ENCODE measurements around the gene TSPYL2.

The TSPYL2 gene

GRCh38 chrX:53094582-53094905 lies 12.4 kb downstream of the TSPYL2 start:
- H3K9me3 ChIP-seq (ENCODE audit: control insufficient read depth, low read depth, low read length): peaks cover 7% of the 10 kb centered on the region
- no peaks in the 10 kb centered on the region for H3K27me3 ChIP-seq (ENCODE audit: control insufficient read depth, insufficient read depth, low read length)
- H3K9ac ChIP-seq (ENCODE audit: low read length): peak overlapping the region; percentile 29
- H3K4me3 ChIP-seq (ENCODE audit: low read length): peak overlapping the region; percentile 76
- no peak overlapping the region for H3K27ac ChIP-seq (ENCODE audit: low read length)
- H3K36me3 ChIP-seq (ENCODE audit: control insufficient read depth, low read depth, low read length): no peaks in the 10 kb centered on the region
- no peaks in the 10 kb centered on the region for H3K4me1 ChIP-seq (ENCODE audit: control insufficient read depth, low read depth, low read length)

GRCh38 chrX:53095796-53096195 lies 13.6 kb downstream of the TSPYL2 start:
- Histone ChIP-seq H3K9ac (ENCODE audit: low read length) (no peak overlapping the region), H3K27ac (ENCODE audit: low read length) (no peak overlapping the region), H3K4me1 (ENCODE audit: control insufficient read depth, low read depth, low read length) (no peaks in the 10 kb centered on the region), H3K9me3 (ENCODE audit: control insufficient read depth, low read depth, low read length) (peaks cover 4% of the 10 kb centered on the region), H3K4me3 (ENCODE audit: low read length) (no peak overlapping the region), H3K27me3 (ENCODE audit: control insufficient read depth, insufficient read depth, low read length) (no peaks in the 10 kb centered on the region), H3K36me3 (ENCODE audit: control insufficient read depth, low read depth, low read length) (no peaks in the 10 kb centered on the region)

GRCh38 chrX:53114864-53115549 lies 32.8 kb downstream of the TSPYL2 start:
- no peaks in the 10 kb centered on the region for H3K4me1 ChIP-seq (ENCODE audit: control insufficient read depth, low read depth, low read length)
- H3K9ac ChIP-seq (ENCODE audit: low read length): no peak overlapping the region
- no peaks in the 10 kb centered on the region for H3K36me3 ChIP-seq (ENCODE audit: control insufficient read depth, low read depth, low read length)
- peaks cover 11% of the 10 kb centered on the region for H3K9me3 ChIP-seq (ENCODE audit: control insufficient read depth, low read depth, low read length)
- no peak overlapping the region for H3K27ac ChIP-seq (ENCODE audit: low read length)
- no peak overlapping the region for H3K4me3 ChIP-seq (ENCODE audit: low read length)
- H3K27me3 ChIP-seq (ENCODE audit: control insufficient read depth, insufficient read depth, low read length): no peaks in the 10 kb centered on the region

- Histone ChIP-seq H3K27ac (ENCODE audit: low read length) (no peak overlapping the region), H3K4me3 (ENCODE audit: low read length) (no peak overlapping the region), H3K36me3 (ENCODE audit: control insufficient read depth, low read depth, low read length) (no peaks in the 10 kb centered on the region), H3K27me3 (ENCODE audit: control insufficient read depth, insufficient read depth, low read length) (no peaks in the 10 kb centered on the region), H3K9ac (ENCODE audit: low read length) (no peak overlapping the region), H3K9me3 (ENCODE audit: control insufficient read depth, low read depth, low read length) (peaks cover 7% of the 10 kb centered on the region), H3K4me1 (ENCODE audit: control insufficient read depth, low read depth, low read length) (no peaks in the 10 kb centered on the region)
Observed at GRCh38 chrX:53115550-53115874, 33.3 kb downstream of the TSPYL2 start.

GRCh38 chrX:53116101-53116500 lies 33.9 kb downstream of the TSPYL2 start:
- no peak overlapping the region for H3K4me3 ChIP-seq (ENCODE audit: low read length)
- H3K9ac ChIP-seq (ENCODE audit: low read length): no peak overlapping the region
- no peaks in the 10 kb centered on the region for H3K36me3 ChIP-seq (ENCODE audit: control insufficient read depth, low read depth, low read length)
- peaks cover 7% of the 10 kb centered on the region for H3K9me3 ChIP-seq (ENCODE audit: control insufficient read depth, low read depth, low read length)
- H3K27ac ChIP-seq (ENCODE audit: low read length): no peak overlapping the region
- no peaks in the 10 kb centered on the region for H3K27me3 ChIP-seq (ENCODE audit: control insufficient read depth, insufficient read depth, low read length)
- H3K4me1 ChIP-seq (ENCODE audit: control insufficient read depth, low read depth, low read length): no peaks in the 10 kb centered on the region

- no peak overlapping the region for H3K27ac ChIP-seq (ENCODE audit: low read length)
Observed at GRCh38 chrX:53122013-53122412, 39.8 kb downstream of the TSPYL2 start.

GRCh38 chrX:53125506-53125905 lies 43.3 kb downstream of the TSPYL2 start:
- Histone ChIP-seq H3K36me3 (ENCODE audit: control insufficient read depth, low read depth, low read length) (no peaks in the 10 kb centered on the region), H3K27me3 (ENCODE audit: control insufficient read depth, insufficient read depth, low read length) (no peaks in the 10 kb centered on the region), H3K9me3 (ENCODE audit: control insufficient read depth, low read depth, low read length) (peaks cover 3% of the 10 kb centered on the region), H3K4me3 (ENCODE audit: low read length) (no peak overlapping the region), H3K4me1 (ENCODE audit: control insufficient read depth, low read depth, low read length) (no peaks in the 10 kb centered on the region), H3K9ac (ENCODE audit: low read length) (no peak overlapping the region), H3K27ac (ENCODE audit: low read length) (no peak overlapping the region)

More at GRCh38 chrX:53122013-53122412, 39.8 kb downstream of the TSPYL2 start:
- Histone ChIP-seq H3K4me1 (ENCODE audit: control insufficient read depth, low read depth, low read length) (no peaks in the 10 kb centered on the region), H3K36me3 (ENCODE audit: control insufficient read depth, low read depth, low read length) (no peaks in the 10 kb centered on the region), H3K9ac (ENCODE audit: low read length) (no peak overlapping the region), H3K9me3 (ENCODE audit: control insufficient read depth, low read depth, low read length) (peaks cover 10% of the 10 kb centered on the region), H3K27me3 (ENCODE audit: control insufficient read depth, insufficient read depth, low read length) (no peaks in the 10 kb centered on the region), H3K4me3 (ENCODE audit: low read length) (no peak overlapping the region)

GRCh38 chrX:53126377-53126776 lies 44.2 kb downstream of the TSPYL2 start:
- H3K4me1 ChIP-seq (ENCODE audit: control insufficient read depth, low read depth, low read length): no peaks in the 10 kb centered on the region
- H3K9ac ChIP-seq (ENCODE audit: low read length): no peak overlapping the region
- no peaks in the 10 kb centered on the region for H3K36me3 ChIP-seq (ENCODE audit: control insufficient read depth, low read depth, low read length)
- no peak overlapping the region for H3K4me3 ChIP-seq (ENCODE audit: low read length)
- H3K9me3 ChIP-seq (ENCODE audit: control insufficient read depth, low read depth, low read length): peaks cover 3% of the 10 kb centered on the region
- no peaks in the 10 kb centered on the region for H3K27me3 ChIP-seq (ENCODE audit: control insufficient read depth, insufficient read depth, low read length)
- H3K27ac ChIP-seq (ENCODE audit: low read length): no peak overlapping the region

GRCh38 chrX:53128097-53128749 lies 46.1 kb downstream of the TSPYL2 start:
- Histone ChIP-seq H3K27ac (ENCODE audit: low read length) (no peak overlapping the region), H3K4me1 (ENCODE audit: control insufficient read depth, low read depth, low read length) (no peaks in the 10 kb centered on the region), H3K4me3 (ENCODE audit: low read length) (no peak overlapping the region)

GRCh38 chrX:53133400-53133799 lies 51.2 kb downstream of the TSPYL2 start:
- H3K4me1 ChIP-seq (ENCODE audit: control insufficient read depth, low read depth, low read length): no peaks in the 10 kb centered on the region
- H3K27me3 ChIP-seq (ENCODE audit: control insufficient read depth, insufficient read depth, low read length): no peaks in the 10 kb centered on the region
- no peaks in the 10 kb centered on the region for H3K36me3 ChIP-seq (ENCODE audit: control insufficient read depth, low read depth, low read length)
- no peak overlapping the region for H3K4me3 ChIP-seq (ENCODE audit: low read length)
- no peak overlapping the region for H3K9ac ChIP-seq (ENCODE audit: low read length)
- H3K9me3 ChIP-seq (ENCODE audit: control insufficient read depth, low read depth, low read length): peaks cover 8% of the 10 kb centered on the region
- H3K27ac ChIP-seq (ENCODE audit: low read length): no peak overlapping the region

More at GRCh38 chrX:53128097-53128749, 46.1 kb downstream of the TSPYL2 start:
- Histone ChIP-seq H3K9me3 (ENCODE audit: control insufficient read depth, low read depth, low read length) (peaks cover 3% of the 10 kb centered on the region), H3K36me3 (ENCODE audit: control insufficient read depth, low read depth, low read length) (no peaks in the 10 kb centered on the region), H3K9ac (ENCODE audit: low read length) (no peak overlapping the region), H3K27me3 (ENCODE audit: control insufficient read depth, insufficient read depth, low read length) (no peaks in the 10 kb centered on the region)

- Histone ChIP-seq H3K36me3 (ENCODE audit: control insufficient read depth, low read depth, low read length) (no peaks in the 10 kb centered on the region), H3K4me3 (ENCODE audit: low read length) (no peak overlapping the region), H3K27ac (ENCODE audit: low read length) (no peak overlapping the region), H3K9me3 (ENCODE audit: control insufficient read depth, low read depth, low read length) (peaks cover 8% of the 10 kb centered on the region), H3K4me1 (ENCODE audit: control insufficient read depth, low read depth, low read length) (no peaks in the 10 kb centered on the region), H3K27me3 (ENCODE audit: control insufficient read depth, insufficient read depth, low read length) (no peaks in the 10 kb centered on the region), H3K9ac (ENCODE audit: low read length) (no peak overlapping the region)
Observed at GRCh38 chrX:53135581-53135980, 53.4 kb downstream of the TSPYL2 start.
